ENCODE data around the gene KRT25. TPM values are rescaled to one million over a fixed set of nuclear protein-coding genes. Genes with fewer than 3 reads are reported as not detected.

The KRT25 gene
- polyA plus RNA-seq, 1 donor from 2014 or later, result 0.19 TPM

DNA sequence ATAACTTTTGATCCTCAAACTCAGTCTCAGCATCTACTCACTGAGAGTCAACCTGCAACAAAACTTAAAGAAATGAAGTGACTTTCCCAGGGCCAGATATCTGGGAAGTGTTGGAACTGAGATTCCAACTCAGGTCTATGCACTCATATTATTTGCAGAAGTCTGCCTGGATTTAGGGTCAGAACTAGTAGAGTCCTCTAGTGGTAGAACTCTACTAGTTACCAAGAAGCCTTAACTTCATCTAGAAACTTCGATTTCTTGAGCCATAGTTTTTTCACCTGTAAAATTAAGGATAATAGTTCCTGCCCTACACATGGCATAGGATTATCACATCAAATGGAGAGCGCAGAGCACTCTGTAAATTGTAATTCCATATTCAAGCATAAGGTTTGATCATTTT is 28.2 kb downstream of the KRT25 start:
- Histone ChIP-seq H3K9me2 (ENCODE audit: insufficient read depth, low read length) (no peaks in the 10 kb centered on the region), H3K9me3 (ENCODE audit: low read length) (no peaks in the 10 kb centered on the region), H2AFZ (ENCODE audit: low read depth, low read length) (no peak overlapping the region), H3F3A (ENCODE audit: insufficient read depth, low read length, poor library complexity, severe bottlenecking) (no peaks in the 10 kb centered on the region), H3K36me3 (ENCODE audit: insufficient read depth, low read length) (no peaks in the 10 kb centered on the region), H3K4me3 (ENCODE audit: low read length) (no peak overlapping the region), H3K27ac (ENCODE audit: low read length) (no peak overlapping the region), H4K20me1 (ENCODE audit: insufficient read depth) (no peaks in the 10 kb centered on the region), H3K79me2 (replicated peaks; ENCODE audit: insufficient read depth, low read length) (no peaks in the 10 kb centered on the region), H3K4me2 (ENCODE audit: low read length) (no peak overlapping the region), H3K9ac (ENCODE audit: low read length) (no peak overlapping the region), H3K27me3 (ENCODE audit: insufficient read depth, low read depth, low read length) (no peaks in the 10 kb centered on the region)
- TF ChIP-seq RAD21 (conservative IDR thresholded peaks at IDR 0.05), result no peak
- no peak for TF ChIP-seq EZH2 (IDR thresholded peaks at IDR 0.05; ENCODE audit: borderline replicate concordance, insufficient read depth, low read length, poor library complexity, severe bottlenecking)
- no peak for TF ChIP-seq TAF1 (IDR thresholded peaks at IDR 0.05; ENCODE audit: low read depth)
- no peak for TF ChIP-seq SMC3 (conservative IDR thresholded peaks at IDR 0.05; ENCODE audit: poor library complexity)
- TF ChIP-seq MXI1 (conservative IDR thresholded peaks at IDR 0.05; ENCODE audit: poor library complexity, severe bottlenecking), result no peak
- TF ChIP-seq, protein P1, sequence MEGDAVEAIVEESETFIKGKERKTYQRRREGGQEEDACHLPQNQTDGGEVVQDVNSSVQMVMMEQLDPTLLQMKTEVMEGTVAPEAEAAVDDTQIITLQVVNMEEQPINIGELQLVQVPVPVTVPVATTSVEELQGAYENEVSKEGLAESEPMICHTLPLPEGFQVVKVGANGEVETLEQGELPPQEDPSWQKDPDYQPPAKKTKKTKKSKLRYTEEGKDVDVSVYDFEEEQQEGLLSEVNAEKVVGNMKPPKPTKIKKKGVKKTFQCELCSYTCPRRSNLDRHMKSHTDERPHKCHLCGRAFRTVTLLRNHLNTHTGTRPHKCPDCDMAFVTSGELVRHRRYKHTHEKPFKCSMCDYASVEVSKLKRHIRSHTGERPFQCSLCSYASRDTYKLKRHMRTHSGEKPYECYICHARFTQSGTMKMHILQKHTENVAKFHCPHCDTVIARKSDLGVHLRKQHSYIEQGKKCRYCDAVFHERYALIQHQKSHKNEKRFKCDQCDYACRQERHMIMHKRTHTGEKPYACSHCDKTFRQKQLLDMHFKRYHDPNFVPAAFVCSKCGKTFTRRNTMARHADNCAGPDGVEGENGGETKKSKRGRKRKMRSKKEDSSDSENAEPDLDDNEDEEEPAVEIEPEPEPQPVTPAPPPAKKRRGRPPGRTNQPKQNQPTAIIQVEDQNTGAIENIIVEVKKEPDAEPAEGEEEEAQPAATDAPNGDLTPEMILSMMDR (IDR thresholded peaks at IDR 0.05; ENCODE audit: poor library complexity, severe bottlenecking), result no peak
- TF ChIP-seq EP300 (conservative IDR thresholded peaks at IDR 0.05; ENCODE audit: poor library complexity, severe bottlenecking), result no peak
- TF ChIP-seq POLR2AphosphoS5 (IDR thresholded peaks at IDR 0.05), result no peak
- TF ChIP-seq, protein P2, sequence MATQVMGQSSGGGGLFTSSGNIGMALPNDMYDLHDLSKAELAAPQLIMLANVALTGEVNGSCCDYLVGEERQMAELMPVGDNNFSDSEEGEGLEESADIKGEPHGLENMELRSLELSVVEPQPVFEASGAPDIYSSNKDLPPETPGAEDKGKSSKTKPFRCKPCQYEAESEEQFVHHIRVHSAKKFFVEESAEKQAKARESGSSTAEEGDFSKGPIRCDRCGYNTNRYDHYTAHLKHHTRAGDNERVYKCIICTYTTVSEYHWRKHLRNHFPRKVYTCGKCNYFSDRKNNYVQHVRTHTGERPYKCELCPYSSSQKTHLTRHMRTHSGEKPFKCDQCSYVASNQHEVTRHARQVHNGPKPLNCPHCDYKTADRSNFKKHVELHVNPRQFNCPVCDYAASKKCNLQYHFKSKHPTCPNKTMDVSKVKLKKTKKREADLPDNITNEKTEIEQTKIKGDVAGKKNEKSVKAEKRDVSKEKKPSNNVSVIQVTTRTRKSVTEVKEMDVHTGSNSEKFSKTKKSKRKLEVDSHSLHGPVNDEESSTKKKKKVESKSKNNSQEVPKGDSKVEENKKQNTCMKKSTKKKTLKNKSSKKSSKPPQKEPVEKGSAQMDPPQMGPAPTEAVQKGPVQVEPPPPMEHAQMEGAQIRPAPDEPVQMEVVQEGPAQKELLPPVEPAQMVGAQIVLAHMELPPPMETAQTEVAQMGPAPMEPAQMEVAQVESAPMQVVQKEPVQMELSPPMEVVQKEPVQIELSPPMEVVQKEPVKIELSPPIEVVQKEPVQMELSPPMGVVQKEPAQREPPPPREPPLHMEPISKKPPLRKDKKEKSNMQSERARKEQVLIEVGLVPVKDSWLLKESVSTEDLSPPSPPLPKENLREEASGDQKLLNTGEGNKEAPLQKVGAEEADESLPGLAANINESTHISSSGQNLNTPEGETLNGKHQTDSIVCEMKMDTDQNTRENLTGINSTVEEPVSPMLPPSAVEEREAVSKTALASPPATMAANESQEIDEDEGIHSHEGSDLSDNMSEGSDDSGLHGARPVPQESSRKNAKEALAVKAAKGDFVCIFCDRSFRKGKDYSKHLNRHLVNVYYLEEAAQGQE (IDR thresholded peaks at IDR 0.05; ENCODE audit: borderline replicate concordance), result no peak

DNA sequence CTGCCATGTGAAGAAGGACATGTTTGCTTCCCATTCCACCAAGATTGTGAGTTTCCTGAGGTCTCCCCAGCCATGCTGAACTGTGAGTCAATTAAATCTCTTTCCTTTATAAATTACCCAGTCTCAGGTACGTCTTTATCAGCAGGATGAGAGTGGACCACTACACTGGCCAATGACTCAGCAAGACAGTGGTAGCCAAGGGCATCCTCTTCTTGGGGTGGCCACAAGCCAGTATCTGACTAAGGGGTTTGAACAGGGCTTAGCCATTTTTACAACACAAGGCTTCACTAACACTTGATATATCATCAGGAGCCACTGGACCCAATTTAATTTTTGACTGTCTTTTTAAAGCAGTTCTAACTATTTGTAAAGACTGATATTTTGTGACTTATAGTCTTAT is 30.5 kb downstream of the KRT25 start:
- no peaks in the 10 kb centered on the region for H3K79me2 ChIP-seq (replicated peaks; ENCODE audit: insufficient read depth, low read length)
- no peak overlapping the region for H2AFZ ChIP-seq (ENCODE audit: low read depth, low read length)
- H3F3A ChIP-seq (ENCODE audit: insufficient read depth, low read length, poor library complexity, severe bottlenecking), result no peaks in the 10 kb centered on the region
- no peak overlapping the region for H3K4me3 ChIP-seq (ENCODE audit: low read length)
- no peaks in the 10 kb centered on the region for H3K9me3 ChIP-seq (ENCODE audit: low read length)
- no peak overlapping the region for H3K27ac ChIP-seq (ENCODE audit: low read length)
- H3K9me2 ChIP-seq (ENCODE audit: insufficient read depth, low read length), result no peaks in the 10 kb centered on the region
- H3K36me3 ChIP-seq (ENCODE audit: insufficient read depth, low read length), result no peaks in the 10 kb centered on the region
- no peaks in the 10 kb centered on the region for H4K20me1 ChIP-seq (ENCODE audit: insufficient read depth)
- H3K27me3 ChIP-seq (ENCODE audit: insufficient read depth, low read depth, low read length), result no peaks in the 10 kb centered on the region
- no peak overlapping the region for H3K4me2 ChIP-seq (ENCODE audit: low read length)
- TF ChIP-seq RAD21 (conservative IDR thresholded peaks at IDR 0.05), result no peak
- TF ChIP-seq, protein P1 (IDR thresholded peaks at IDR 0.05; ENCODE audit: poor library complexity, severe bottlenecking), result no peak
- TF ChIP-seq, protein P2 (IDR thresholded peaks at IDR 0.05; ENCODE audit: borderline replicate concordance), result no peak
- TF ChIP-seq TAF1 (IDR thresholded peaks at IDR 0.05; ENCODE audit: low read depth), result no peak
- TF ChIP-seq SMC3 (conservative IDR thresholded peaks at IDR 0.05; ENCODE audit: poor library complexity), result no peak
- no peak for TF ChIP-seq POLR2AphosphoS5 (IDR thresholded peaks at IDR 0.05)
- TF ChIP-seq EZH2 (IDR thresholded peaks at IDR 0.05; ENCODE audit: borderline replicate concordance, insufficient read depth, low read length, poor library complexity, severe bottlenecking), result no peak
- TF ChIP-seq EP300 (conservative IDR thresholded peaks at IDR 0.05; ENCODE audit: poor library complexity, severe bottlenecking), result no peak
- TF ChIP-seq MXI1 (conservative IDR thresholded peaks at IDR 0.05; ENCODE audit: poor library complexity, severe bottlenecking), result no peak
- no peak overlapping the region for H3K9ac ChIP-seq (ENCODE audit: low read length)
